Peyer's patch (tissue), 4 donors: Measurements from ENCODE around the gene ZNF428. TPM values are rescaled to one million over a fixed set of nuclear protein-coding genes. Genes with fewer than 3 reads are reported as not detected.

Source experiments
- DNase-seq, 3 donors: peaks; one replicate each; pipeline ENCODE4 v3.0.0-alpha.2; 2017 to 2019
- H3K27ac ChIP-seq, 4 donors: fragments of 200-600 bp; sonication (generic); one replicate each; pipeline ENCODE4 v1.5.1; 2016 to 2019
- H3K27me3 ChIP-seq, 2 donors: fragments of 200-600 bp; sonication (generic); one replicate each; pipeline ENCODE4 v1.5.1; 2019
- H3K36me3 ChIP-seq, 3 donors: fragments of 200-600 bp; sonication (generic); one replicate each; pipeline ENCODE4 v1.5.1; 2016 to 2019
- H3K4me1 ChIP-seq, 4 donors: fragments of 200-600 bp; sonication (generic); one replicate each; pipeline ENCODE4 v1.5.1; 2016 to 2019
- H3K4me3 ChIP-seq, 4 donors: fragments of 200-600 bp; sonication (generic); 1 replicate in 3 of 4; 2 replicates in 1 of 4; pipeline ENCODE4 v1.5.1; 2016 to 2019; ENCODE audit warnings: mild to moderate bottlenecking in 1 of 4
- H3K9me3 ChIP-seq, 4 donors: fragments of 200-600 bp; sonication (generic); one replicate each; pipeline ENCODE4 v1.5.1; 2016 to 2019; ENCODE audit warnings: mild to moderate bottlenecking in 1 of 4
- POLR2A ChIP-seq, 2 donors: fragments of 450-650 bp; IDR thresholded peaks; one replicate each; pipeline ENCODE4 v1.5.1; 2017; ENCODE audit warnings: antibody characterized with exemption in 2 of 2, mild to moderate bottlenecking in 2 of 2, moderate library complexity in 2 of 2
- total RNA-seq, 4 donors: library from RNA; depleted of rRNA; stranded (reverse); fragments of >200 nt; gene quantifications; one replicate each; pipeline ENCODE4 v1.1.0, GENCODE V29; 2016
- TF ChIP-seq, protein P1 (sequence below), 6 experiments: fragments of 450-650 bp in 4 of 6; fragments of 200-600 bp in 2 of 6; sonication (generic) in 1 of 6; IDR thresholded peaks; one replicate each; pipeline ENCODE4 v1.5.1; 2017 to 2019; ENCODE audit warnings: antibody characterized with exemption in 6 of 6, mild to moderate bottlenecking in 3 of 6, moderate library complexity in 1 of 6

The ZNF428 gene, protein sequence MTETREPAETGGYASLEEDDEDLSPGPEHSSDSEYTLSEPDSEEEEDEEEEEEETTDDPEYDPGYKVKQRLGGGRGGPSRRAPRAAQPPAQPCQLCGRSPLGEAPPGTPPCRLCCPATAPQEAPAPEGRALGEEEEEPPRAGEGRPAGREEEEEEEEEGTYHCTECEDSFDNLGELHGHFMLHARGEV
- total RNA-seq, result 10 to 100 TPM; 10.5 to 28.1 (median 11.6) TPM

DNA sequence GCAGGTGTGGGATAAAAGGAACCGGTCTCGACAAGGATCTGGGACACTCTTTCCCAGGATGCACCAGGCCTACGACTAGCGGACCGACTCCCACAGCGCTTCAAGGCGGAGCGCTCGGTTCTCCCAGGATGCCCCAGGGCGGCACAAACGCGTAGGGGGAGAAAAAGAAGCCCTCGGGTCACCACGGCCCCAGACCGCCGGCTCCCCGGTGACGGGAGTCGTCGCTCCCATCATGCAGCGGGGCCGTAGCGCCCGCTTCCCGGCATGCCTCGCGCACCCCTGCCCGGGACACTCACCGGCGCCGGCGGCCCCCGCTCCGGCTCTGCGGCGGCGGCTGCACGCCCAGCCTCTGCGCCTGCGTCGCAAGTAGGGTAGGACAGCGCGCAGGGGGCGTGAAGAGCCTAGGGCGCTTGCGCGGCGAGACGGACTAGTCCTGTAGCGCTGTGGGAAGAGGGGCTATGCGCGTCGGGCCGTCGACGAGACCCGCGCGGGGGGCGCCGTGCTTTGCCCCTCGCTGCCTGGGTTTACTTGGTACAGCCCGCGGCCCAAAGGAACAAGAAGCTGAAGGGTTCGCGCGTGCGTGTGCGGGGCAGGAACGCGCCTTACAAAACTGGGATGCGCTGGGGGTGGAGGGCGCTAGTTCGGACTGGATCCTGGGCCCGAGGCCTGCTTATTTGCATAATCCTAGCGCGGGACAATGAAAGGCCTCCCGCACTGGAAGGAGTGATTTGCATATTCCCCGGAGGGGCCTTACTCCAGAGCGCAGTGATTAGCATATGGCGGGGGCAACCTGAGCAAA is at the start of gene ZNF428:
Gene ZNF428, minus strand, starts transcription at position 368 of the 799 bp plus-strand sequence. CDS start 5,325 bp downstream, outside the sequence.
- peak; percentile 89 to 94 (median 93) for DNase-seq
- Histone ChIP-seq H3K36me3 (no peaks in the 10 kb centered on the region), H3K9me3 (no peaks in the 10 kb centered on the region), H3K27ac (peak within 1 kb of the TSS; percentile 84 to 95 (median 92)), H3K27me3 (no peaks in the 10 kb centered on the region), H3K4me3 (peak within 1 kb of the TSS; percentile 74 to 94 (median 82)), H3K4me1 (peaks cover 0 to 4% (median 2%) of the 10 kb centered on the region in 4 donors)
- TF ChIP-seq POLR2A (IDR thresholded peaks at IDR 0.05), result peak; percentile 45 to 72
- TF ChIP-seq, protein P1, sequence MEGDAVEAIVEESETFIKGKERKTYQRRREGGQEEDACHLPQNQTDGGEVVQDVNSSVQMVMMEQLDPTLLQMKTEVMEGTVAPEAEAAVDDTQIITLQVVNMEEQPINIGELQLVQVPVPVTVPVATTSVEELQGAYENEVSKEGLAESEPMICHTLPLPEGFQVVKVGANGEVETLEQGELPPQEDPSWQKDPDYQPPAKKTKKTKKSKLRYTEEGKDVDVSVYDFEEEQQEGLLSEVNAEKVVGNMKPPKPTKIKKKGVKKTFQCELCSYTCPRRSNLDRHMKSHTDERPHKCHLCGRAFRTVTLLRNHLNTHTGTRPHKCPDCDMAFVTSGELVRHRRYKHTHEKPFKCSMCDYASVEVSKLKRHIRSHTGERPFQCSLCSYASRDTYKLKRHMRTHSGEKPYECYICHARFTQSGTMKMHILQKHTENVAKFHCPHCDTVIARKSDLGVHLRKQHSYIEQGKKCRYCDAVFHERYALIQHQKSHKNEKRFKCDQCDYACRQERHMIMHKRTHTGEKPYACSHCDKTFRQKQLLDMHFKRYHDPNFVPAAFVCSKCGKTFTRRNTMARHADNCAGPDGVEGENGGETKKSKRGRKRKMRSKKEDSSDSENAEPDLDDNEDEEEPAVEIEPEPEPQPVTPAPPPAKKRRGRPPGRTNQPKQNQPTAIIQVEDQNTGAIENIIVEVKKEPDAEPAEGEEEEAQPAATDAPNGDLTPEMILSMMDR (IDR thresholded peaks at IDR 0.05), result no peak

DNA sequence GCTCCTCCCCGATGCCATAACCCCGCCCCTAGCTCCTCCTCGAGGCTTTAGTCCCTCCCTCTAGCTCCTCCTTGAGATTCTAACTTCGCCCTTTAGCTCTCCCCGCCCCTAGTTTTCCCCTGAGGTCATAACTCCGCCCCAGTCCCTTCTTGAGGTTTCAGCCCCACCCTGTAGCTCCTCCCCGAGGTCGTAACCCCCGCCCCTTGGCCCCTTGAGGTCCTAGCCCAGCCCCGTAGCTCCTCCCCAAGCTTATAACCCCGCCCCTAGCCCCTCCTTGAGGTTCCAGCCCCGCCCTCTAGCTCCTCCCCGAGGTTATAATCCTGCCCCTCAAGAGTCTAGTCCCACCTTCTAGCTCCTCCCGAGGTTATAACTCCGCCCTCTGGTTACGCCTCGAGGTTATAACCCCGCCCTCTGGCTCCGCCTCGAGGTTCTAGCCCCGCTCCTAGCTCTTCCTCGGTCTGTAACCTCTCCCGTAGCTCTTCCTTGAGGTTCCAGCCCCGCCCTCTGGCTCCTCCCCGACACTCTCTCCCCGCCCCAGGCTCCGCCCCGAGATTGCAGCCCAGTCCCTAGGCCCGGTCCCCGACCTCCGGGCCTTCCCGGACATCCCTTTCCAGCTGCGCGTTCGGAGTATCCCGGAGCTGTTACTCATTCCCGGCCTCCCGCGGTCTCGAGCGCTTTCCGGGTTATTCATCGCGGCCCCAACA is 49.1 kb upstream of the ZNF428 start:
- H3K9me3 ChIP-seq, result no peaks in the 10 kb centered on the region
- H3K27ac ChIP-seq, result peak overlapping the region; percentile 63 to 99 (median 92)
- peak; percentile 88 to 99 (median 99) for DNase-seq
- H3K36me3 ChIP-seq, result no peaks in the 10 kb centered on the region
- H3K4me1 ChIP-seq, result peaks cover 0 to 25% (median 9%) of the 10 kb centered on the region in 4 donors
- no peaks in the 10 kb centered on the region for H3K27me3 ChIP-seq
- TF ChIP-seq POLR2A (IDR thresholded peaks at IDR 0.05), result peak; percentile 95 to 96
- TF ChIP-seq, protein P1 (IDR thresholded peaks at IDR 0.05), result no peak
- H3K4me3 ChIP-seq, result peak overlapping the region; percentile 41 to 74 (median 54)

DNA sequence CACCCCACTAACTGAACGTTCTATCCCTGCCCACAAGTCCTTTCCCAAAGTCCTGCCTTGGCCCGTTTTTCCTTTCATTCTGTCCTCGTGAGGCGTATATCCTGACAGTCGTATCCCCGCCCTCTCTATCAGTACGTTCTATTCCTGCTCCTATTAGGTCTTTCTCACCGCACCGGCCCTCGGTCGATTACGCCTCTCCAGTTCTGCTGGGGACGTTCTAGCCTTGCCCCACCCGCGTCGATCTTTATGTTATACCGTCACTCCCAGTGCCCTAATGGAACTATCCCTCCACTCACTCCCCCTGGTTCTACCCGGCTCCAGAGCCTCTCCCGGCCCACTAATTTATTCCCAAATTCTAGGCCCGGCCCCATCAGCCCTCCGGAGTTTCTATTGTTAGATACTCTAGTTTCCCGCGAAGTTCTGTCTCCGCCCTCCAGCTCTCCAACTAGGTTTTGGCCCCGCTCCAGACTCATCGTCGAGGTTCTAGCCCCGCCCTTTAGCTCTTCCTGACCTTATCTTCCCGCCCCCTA is 48.5 kb upstream of the ZNF428 start:
- Histone ChIP-seq H3K27ac (peak overlapping the region; percentile 17 to 99 (median 45)), H3K4me1 (peaks cover 0 to 25% (median 9%) of the 10 kb centered on the region in 4 donors), H3K4me3 (peak overlapping the region; percentile 2 to 45 (median 42)), H3K36me3 (no peaks in the 10 kb centered on the region), H3K9me3 (no peaks in the 10 kb centered on the region), H3K27me3 (no peaks in the 10 kb centered on the region)
- TF ChIP-seq, protein P1 (IDR thresholded peaks at IDR 0.05), result no peak
- no peak for TF ChIP-seq POLR2A (IDR thresholded peaks at IDR 0.05)
- no peak for DNase-seq

DNA sequence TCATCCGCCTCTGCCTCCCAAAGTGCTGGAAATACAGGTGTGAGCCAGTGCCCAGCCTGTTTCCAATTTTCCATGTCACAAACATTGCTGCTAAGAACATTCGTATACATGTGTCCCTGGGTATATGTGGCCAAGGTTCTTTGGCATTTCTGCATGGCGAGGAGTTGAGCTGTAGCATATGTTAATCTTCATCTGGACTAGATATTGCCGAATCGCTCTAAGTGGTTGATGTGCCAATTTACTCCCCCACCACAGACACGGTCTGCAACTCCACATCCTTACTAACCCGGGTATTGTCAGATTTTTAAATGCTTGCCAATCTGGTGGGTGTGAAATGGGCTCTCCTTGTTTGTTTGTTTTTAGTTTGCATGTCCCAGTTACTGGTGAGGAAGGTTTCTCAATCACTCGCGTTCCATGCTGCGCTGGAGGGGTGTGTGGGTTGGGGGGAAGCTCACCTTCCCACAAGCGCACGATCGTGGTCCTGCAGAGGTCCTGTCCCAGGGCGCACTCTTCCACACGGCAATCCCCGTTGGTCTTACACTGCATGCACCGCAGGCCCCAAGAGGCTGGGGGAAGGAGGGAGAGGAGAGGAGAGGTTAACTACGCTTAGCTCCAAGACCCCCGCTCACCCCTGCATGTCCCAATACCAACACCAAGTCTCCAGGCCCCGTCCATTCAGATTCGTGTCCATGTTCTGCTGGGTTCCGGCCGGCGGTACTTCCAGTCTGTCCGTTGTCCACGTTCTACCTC is 47.9 kb upstream of the ZNF428 start:
- TF ChIP-seq, protein P1 (IDR thresholded peaks at IDR 0.05), result no peak
- no peak for TF ChIP-seq POLR2A (IDR thresholded peaks at IDR 0.05)
- Histone ChIP-seq H3K36me3 (no peaks in the 10 kb centered on the region), H3K27ac (peak overlapping the region; percentile 17 to 99 (median 45)), H3K4me3 (peak overlapping the region; percentile 2 to 45 (median 42)), H3K9me3 (no peaks in the 10 kb centered on the region), H3K4me1 (peaks cover 0 to 25% (median 9%) of the 10 kb centered on the region in 4 donors), H3K27me3 (no peaks in the 10 kb centered on the region)
- DNase-seq, result no peak
